HEK293 (cell line): Measurements from ENCODE around the gene CCDC160.

Source experiments
- CTCF ChIP-seq: fragments of 450-650 bp; formaldehyde crosslinking; IDR thresholded peaks from 2 replicates; pipeline ENCODE4 v1.5.1; 2016; ENCODE audit warnings: missing biosample characterization, missing genetic modification characterization
- KLF1 ChIP-seq: fragments of 450-650 bp; formaldehyde crosslinking; IDR thresholded peaks from 2 replicates; pipeline ENCODE4 v1.5.1; 2016; ENCODE audit warnings: missing biosample characterization, missing genetic modification characterization
- KLF10 ChIP-seq: fragments of 450-650 bp; IDR thresholded peaks from 2 replicates; pipeline ENCODE4 v1.5.1; 2018; ENCODE audit warnings: missing biosample characterization, mild to moderate bottlenecking, missing genetic modification characterization
- KLF16 ChIP-seq: fragments of 450-650 bp; formaldehyde crosslinking; IDR thresholded peaks from 2 replicates; pipeline ENCODE4 v1.5.1; 2017; ENCODE audit warnings: missing biosample characterization, missing genetic modification characterization
- TCF7L2 ChIP-seq: IDR thresholded peaks from 2 replicates; pipeline ENCODE4 v1.6.1; 2011; ENCODE audit warnings: low read depth, mild to moderate bottlenecking, inconsistent platforms, low read length, moderate library complexity, borderline replicate concordance
- ZBTB17 ChIP-seq: fragments of 450-650 bp; formaldehyde crosslinking; IDR thresholded peaks from 2 replicates; pipeline ENCODE4 v1.5.1; 2016; ENCODE audit warnings: missing biosample characterization, missing genetic modification characterization
- ZBTB7A ChIP-seq: fragments of 450-650 bp; formaldehyde crosslinking; IDR thresholded peaks from 2 replicates; pipeline ENCODE4 v1.5.1; 2016; ENCODE audit warnings: low read depth, missing biosample characterization, missing genetic modification characterization
- ZIC2 ChIP-seq: fragments of 450-650 bp; formaldehyde crosslinking; IDR thresholded peaks from 2 replicates; pipeline ENCODE4 v1.5.1; 2016; ENCODE audit warnings: missing biosample characterization, missing genetic modification characterization
- ZNF24 ChIP-seq: fragments of 450-650 bp; formaldehyde crosslinking; IDR thresholded peaks from 2 replicates; pipeline ENCODE4 v1.5.1; 2016; ENCODE audit warnings: missing biosample characterization, missing genetic modification characterization
- ZNF426 ChIP-seq: fragments of 450-650 bp; formaldehyde crosslinking; IDR thresholded peaks from 2 replicates; pipeline ENCODE4 v1.5.1; 2017; ENCODE audit warnings: missing biosample characterization, missing genetic modification characterization, mild to moderate bottlenecking, inconsistent platforms, moderate library complexity
- ZNF561 ChIP-seq: fragments of 450-650 bp; IDR thresholded peaks from 2 replicates; pipeline ENCODE4 v1.5.1; 2018; ENCODE audit warnings: missing biosample characterization, missing genetic modification characterization, borderline replicate concordance
- ZNF629 ChIP-seq: fragments of 450-650 bp; formaldehyde crosslinking; IDR thresholded peaks from 2 replicates; pipeline ENCODE4 v1.5.1; 2017; ENCODE audit warnings: missing biosample characterization, missing genetic modification characterization
- ZNF639 ChIP-seq: fragments of 450-650 bp; formaldehyde crosslinking; IDR thresholded peaks from 2 replicates; pipeline ENCODE4 v1.5.1; 2016; ENCODE audit warnings: missing biosample characterization, missing genetic modification characterization

DNA sequence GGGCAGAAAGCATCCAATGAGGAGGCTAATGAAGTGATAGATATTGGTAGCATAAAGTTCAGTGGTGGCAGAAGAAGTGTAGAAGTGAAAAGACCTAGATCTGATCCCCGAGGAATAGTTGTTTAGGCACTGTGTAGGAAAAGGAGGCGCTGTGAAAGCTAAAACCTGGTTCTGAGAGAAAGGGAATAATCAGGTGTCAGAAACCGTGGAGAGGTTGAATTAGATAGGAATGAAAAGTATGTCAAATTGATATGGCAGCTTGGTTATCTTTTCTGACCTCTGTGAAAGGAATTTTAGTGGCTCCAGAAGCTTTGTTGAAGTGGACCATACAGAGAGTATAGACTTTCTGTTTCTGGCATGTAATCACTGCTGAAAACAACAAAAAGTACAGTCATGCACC lies 30.8 kb upstream of the CCDC160 start:
- no peak for TF ChIP-seq ZNF24 (tag by site-specific recombination)
- TF ChIP-seq CTCF (tag by site-specific recombination) = no peak
- TF ChIP-seq KLF1 (tag by site-specific recombination) = no peak
- no peak for TF ChIP-seq ZNF639 (tag by site-specific recombination)
- TF ChIP-seq ZBTB7A = no peak
- TF ChIP-seq TCF7L2 = no peak
- no peak for TF ChIP-seq KLF16 (tag by site-specific recombination)
- TF ChIP-seq ZNF561 (tag by site-specific recombination) = no peak
- TF ChIP-seq ZIC2 (tag by site-specific recombination) = no peak
- TF ChIP-seq KLF10 (tag by site-specific recombination) = no peak
- no peak for TF ChIP-seq ZNF629 (tag by site-specific recombination)
- TF ChIP-seq ZBTB17 (tag by site-specific recombination) = no peak
- no peak for TF ChIP-seq ZNF426 (tag by site-specific recombination)
